Tibial nerve (tissue), 4 donors: ENCODE measurements around the gene LIPJ. TPM values are rescaled to one million over a fixed set of nuclear protein-coding genes. Genes with fewer than 3 reads are reported as not detected.

ENCODE experiments used
- DNase-seq, 2 donors: peaks; one replicate each; pipeline ENCODE4 v3.0.0-alpha.2; 2019; ENCODE audit warnings: low spot score in 2 of 2
- H3K27ac ChIP-seq, 4 donors: fragments of 200-600 bp; sonication (generic) in 3 of 4; one replicate each; pipeline ENCODE4 v1.5.1; 2017 to 2019; ENCODE audit warnings: mild to moderate bottlenecking in 1 of 4
- H3K27me3 ChIP-seq, 2 donors: fragments of 200-600 bp; sonication (generic) in 1 of 2; one replicate each; pipeline versions ENCODE4 v1.5.1 to v1.6.0; 2017 to 2019
- H3K36me3 ChIP-seq, 3 donors: fragments of 200-600 bp; sonication (generic); one replicate each; pipeline ENCODE4 v1.5.1; 2018 to 2019
- H3K4me1 ChIP-seq, 4 donors: fragments of 200-600 bp; sonication (generic) in 3 of 4; one replicate each; pipeline ENCODE4 v1.5.1; 2017 to 2019
- H3K4me3 ChIP-seq, 4 donors: fragments of 200-600 bp; sonication (generic) in 3 of 4; one replicate each; pipeline ENCODE4 v1.5.1; 2017 to 2019; ENCODE audit warnings: mild to moderate bottlenecking in 1 of 4, moderate library complexity in 1 of 4
- H3K9me3 ChIP-seq, 4 donors: fragments of 200-600 bp; sonication (generic) in 3 of 4; one replicate each; pipeline ENCODE4 v1.5.1; 2017 to 2019
- EP300 ChIP-seq, 2 donors: sonication (generic); formaldehyde crosslinking; IDR thresholded peaks; one replicate each; pipeline ENCODE4 v1.6.1; 2017; ENCODE audit warnings: antibody characterized with exemption in 2 of 2, mild to moderate bottlenecking in 1 of 2
- POLR2A ChIP-seq, 2 donors: fragments of 450-650 bp; IDR thresholded peaks; one replicate each; pipeline ENCODE4 v1.6.1; 2017; ENCODE audit warnings: antibody characterized with exemption in 2 of 2, mild to moderate bottlenecking in 2 of 2, moderate library complexity in 2 of 2
- WGBS, 2 donors: methylation state at CpG; one replicate each; pipeline ENCODE4 v1.1.5; 2018; 5-methylcytosine and 5-hydroxymethylcytosine counted together
- total RNA-seq, 4 donors: library from RNA; depleted of rRNA; stranded (reverse); fragments of >200 nt; gene quantifications; one replicate each; pipeline ENCODE4 v1.1.0, GENCODE V29; 2016
- TF ChIP-seq, protein P1 (sequence below), 5 experiments: fragments of 200-600 bp in 3 of 5; fragments of 450-650 bp in 2 of 5; sonication (generic) in 3 of 5; IDR thresholded peaks; one replicate each; pipeline ENCODE4 v1.5.1; 2016 to 2019; ENCODE audit warnings: antibody characterized with exemption in 5 of 5, mild to moderate bottlenecking in 3 of 5, moderate library complexity in 2 of 5

LIPJ gene
- total RNA-seq, 4 donors from 2014 or later, result under 0.01 to 0.87 (median 0.42) TPM; not detected in 1

DNA sequence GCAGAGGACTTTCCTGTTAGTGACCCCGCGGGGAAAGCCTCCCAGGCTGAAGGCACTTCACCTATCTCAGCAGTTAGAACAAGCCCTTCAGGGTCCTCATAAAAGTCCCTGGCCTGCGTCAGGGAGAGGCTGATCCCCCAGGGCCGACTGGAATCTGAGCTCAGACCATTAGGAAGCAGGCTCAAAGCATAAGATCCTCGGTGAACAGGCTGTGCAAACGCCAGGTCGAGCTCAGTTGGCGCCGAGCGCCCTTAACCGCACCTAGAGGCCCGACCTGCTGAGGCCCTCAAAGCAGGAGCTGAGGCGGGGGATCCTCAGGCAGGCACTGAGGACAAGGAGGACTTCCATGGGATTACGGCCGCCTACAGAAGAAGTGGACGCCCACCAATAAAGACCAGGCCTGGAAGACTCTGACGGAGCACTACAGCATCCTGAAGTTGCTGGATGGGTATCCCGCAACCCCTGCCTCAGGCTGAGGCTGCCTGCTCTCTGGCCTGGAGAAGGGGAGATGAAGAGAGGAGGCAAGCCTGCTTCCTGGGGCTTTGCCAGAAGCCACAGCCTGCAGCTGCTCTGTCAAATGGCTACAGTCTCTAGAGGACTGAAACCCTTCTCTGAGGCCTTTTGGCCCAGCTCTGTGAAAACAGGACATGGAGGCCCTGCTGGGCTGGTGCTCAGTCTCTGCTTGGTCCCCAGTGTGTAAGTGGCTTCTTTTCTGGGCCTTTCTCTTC is 29.9 kb downstream of the LIPJ start:
- Histone ChIP-seq H3K36me3 (no peaks in the 10 kb centered on the region), H3K4me1 (no peaks in the 10 kb centered on the region), H3K27me3 (no peaks in the 10 kb centered on the region), H3K4me3 (no peak overlapping the region), H3K27ac (peak overlapping the region in 1 of 4 donors; percentile 4), H3K9me3 (peaks cover 0 to 11% (median 0%) of the 10 kb centered on the region in 4 donors)
- TF ChIP-seq, protein P1, sequence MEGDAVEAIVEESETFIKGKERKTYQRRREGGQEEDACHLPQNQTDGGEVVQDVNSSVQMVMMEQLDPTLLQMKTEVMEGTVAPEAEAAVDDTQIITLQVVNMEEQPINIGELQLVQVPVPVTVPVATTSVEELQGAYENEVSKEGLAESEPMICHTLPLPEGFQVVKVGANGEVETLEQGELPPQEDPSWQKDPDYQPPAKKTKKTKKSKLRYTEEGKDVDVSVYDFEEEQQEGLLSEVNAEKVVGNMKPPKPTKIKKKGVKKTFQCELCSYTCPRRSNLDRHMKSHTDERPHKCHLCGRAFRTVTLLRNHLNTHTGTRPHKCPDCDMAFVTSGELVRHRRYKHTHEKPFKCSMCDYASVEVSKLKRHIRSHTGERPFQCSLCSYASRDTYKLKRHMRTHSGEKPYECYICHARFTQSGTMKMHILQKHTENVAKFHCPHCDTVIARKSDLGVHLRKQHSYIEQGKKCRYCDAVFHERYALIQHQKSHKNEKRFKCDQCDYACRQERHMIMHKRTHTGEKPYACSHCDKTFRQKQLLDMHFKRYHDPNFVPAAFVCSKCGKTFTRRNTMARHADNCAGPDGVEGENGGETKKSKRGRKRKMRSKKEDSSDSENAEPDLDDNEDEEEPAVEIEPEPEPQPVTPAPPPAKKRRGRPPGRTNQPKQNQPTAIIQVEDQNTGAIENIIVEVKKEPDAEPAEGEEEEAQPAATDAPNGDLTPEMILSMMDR (IDR thresholded peaks at IDR 0.05), result no peak
- no peak for TF ChIP-seq EP300 (IDR thresholded peaks at IDR 0.05)
- peak in 1 of 2 donors; percentile 12 for DNase-seq
- 84 to 90% methylated on average over 16 to 18 of the region's 18 CpGs for WGBS, 2 donors

DNA sequence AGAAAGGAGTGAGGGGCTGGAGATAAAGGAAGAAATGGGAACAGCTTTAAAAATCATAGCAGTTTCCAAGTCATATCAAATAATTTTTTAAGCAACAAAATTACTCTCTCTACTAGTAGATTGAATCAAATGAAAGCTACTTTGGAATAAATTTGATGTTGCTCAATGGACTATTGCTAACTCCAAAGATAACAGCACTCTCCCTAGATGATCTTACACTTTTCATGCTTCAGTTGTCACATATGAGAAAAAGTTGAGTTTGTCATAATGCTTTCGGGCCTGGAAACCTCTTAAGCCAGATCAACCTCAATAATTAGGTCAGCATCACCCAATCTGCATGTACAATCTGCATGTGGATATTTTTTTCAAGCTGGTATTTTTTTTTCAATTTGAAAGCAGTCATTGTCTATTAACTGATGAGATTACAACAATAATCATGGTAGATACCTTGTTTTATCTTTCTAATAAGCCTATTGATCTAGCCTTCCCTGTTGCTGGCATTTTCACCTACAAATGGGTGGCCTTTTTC is 31.3 kb downstream of the LIPJ start:
- TF ChIP-seq, protein P1 (IDR thresholded peaks at IDR 0.05), result no peak
- TF ChIP-seq EP300 (IDR thresholded peaks at IDR 0.05), result no peak
- TF ChIP-seq POLR2A (IDR thresholded peaks at IDR 0.05), result no peak
- H3K27me3 ChIP-seq, result no peaks in the 10 kb centered on the region
- WGBS, 2 donors, result 76 to 84% methylated on average over 1 of the region's 1 CpG

DNA sequence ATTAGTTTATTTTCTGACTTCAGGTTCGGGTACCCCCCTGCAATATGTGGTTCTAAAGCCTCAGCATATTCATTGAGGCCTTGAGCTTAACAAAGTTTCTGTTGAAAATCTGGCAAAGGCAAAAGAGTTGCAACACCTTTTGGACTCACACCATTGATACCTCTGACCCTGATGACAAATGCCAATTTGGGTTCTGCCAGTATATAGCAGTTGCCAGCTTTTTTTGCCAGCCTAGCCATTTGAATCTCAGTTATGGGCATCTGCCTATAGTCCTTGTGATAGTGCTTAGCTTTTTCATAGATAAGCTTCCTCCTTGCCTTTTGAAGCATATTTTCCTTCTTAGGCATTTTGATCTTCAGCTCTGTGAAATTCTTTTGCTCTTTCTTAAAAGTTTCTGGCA is 31.9 kb downstream of the LIPJ start:
- no peaks in the 10 kb centered on the region for H3K4me1 ChIP-seq
- 71 to 76% methylated on average over 1 of the region's 1 CpG for WGBS, 2 donors
- H3K27me3 ChIP-seq, result no peaks in the 10 kb centered on the region
- H3K27ac ChIP-seq, result no peak overlapping the region
- TF ChIP-seq EP300 (IDR thresholded peaks at IDR 0.05) (no peak), POLR2A (IDR thresholded peaks at IDR 0.05) (no peak)
- TF ChIP-seq, protein P1 (IDR thresholded peaks at IDR 0.05), result no peak
- H3K4me3 ChIP-seq, result no peak overlapping the region
- peak in 1 of 2 donors; percentile 12 for DNase-seq
- H3K9me3 ChIP-seq, result peaks cover 0 to 11% (median 0%) of the 10 kb centered on the region in 4 donors
- no peaks in the 10 kb centered on the region for H3K36me3 ChIP-seq

More for the DNA sequence above, 31.3 kb downstream of the LIPJ start:
- Histone ChIP-seq H3K9me3 (peaks cover 0 to 11% (median 0%) of the 10 kb centered on the region in 4 donors), H3K27ac (no peak overlapping the region), H3K4me1 (no peaks in the 10 kb centered on the region), H3K4me3 (no peak overlapping the region), H3K36me3 (no peaks in the 10 kb centered on the region)
- DNase-seq, result no peak

DNA sequence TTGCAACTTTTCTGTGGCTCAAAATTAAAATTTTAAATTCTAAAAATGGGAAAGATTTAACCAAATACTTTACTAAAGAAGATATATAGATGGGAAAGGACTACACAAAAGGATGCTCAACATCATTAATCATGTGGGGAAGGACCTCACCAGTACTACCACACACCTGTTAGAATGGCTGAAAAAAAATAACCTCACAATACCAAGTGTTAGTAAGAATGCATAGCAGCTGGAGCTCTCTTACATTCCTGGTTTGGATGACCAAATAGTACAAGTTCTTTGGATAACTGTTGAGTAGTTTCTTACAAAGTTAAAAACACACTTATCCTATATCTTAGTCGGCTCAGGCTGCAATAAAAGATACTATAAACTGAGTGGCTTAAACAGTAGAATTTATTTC is 33.9 kb downstream of the LIPJ start:
- Histone ChIP-seq H3K27ac (no peak overlapping the region), H3K4me3 (no peak overlapping the region), H3K27me3 (no peaks in the 10 kb centered on the region), H3K36me3 (no peaks in the 10 kb centered on the region), H3K9me3 (peaks cover 0 to 3% (median 0%) of the 10 kb centered on the region in 4 donors), H3K4me1 (no peaks in the 10 kb centered on the region)
- WGBS, 2 donors, result 86 to 94% methylated on average over 1 of the region's 1 CpG
- no peak for DNase-seq
- TF ChIP-seq POLR2A (IDR thresholded peaks at IDR 0.05) (no peak), EP300 (IDR thresholded peaks at IDR 0.05) (no peak)
- TF ChIP-seq, protein P1 (IDR thresholded peaks at IDR 0.05), result no peak

DNA sequence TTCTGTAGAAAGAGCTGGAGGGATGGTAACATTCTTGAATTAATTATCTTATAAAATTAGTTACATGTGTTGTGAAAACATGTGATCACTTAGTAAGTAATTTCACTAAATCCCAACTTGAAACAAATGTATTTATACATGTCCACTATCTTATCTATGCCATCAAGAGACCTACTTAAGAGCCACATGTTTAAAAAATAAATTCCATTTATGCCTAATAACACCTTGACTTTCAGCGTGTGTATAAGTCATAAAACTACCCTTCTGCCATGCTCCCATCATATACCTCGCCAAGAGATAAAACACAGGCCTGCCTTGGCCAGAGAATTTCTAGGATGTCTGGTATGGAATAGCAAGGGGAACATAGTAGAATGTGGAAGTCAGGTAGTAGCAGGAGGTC is 37.3 kb downstream of the LIPJ start:
- no peak for DNase-seq
- Histone ChIP-seq H3K4me1 (no peaks in the 10 kb centered on the region), H3K4me3 (no peak overlapping the region), H3K27me3 (no peaks in the 10 kb centered on the region), H3K27ac (no peak overlapping the region), H3K36me3 (no peaks in the 10 kb centered on the region), H3K9me3 (peaks cover 0 to 13% (median 0%) of the 10 kb centered on the region in 4 donors)
- WGBS, 2 donors, result 70 to 78% methylated on average over 2 of the region's 2 CpGs
- TF ChIP-seq POLR2A (IDR thresholded peaks at IDR 0.05) (no peak), EP300 (IDR thresholded peaks at IDR 0.05) (no peak)
- TF ChIP-seq, protein P1 (IDR thresholded peaks at IDR 0.05), result no peak
